IMR-90 (cell line): Measurements from ENCODE around the gene PLAAT4. TPM values are rescaled to one million over a fixed set of nuclear protein-coding genes. Genes with fewer than 3 reads are reported as not detected.
A peak's percentile ranks its signal among the peaks of the same experiment; 100 is the strongest.

Source experiments
- ATAC-seq: fragments of 200-7000 bp; cut with Tn5 transposase; 2 replicates; pipeline ENCODE4 v1.9.1; 2020; ENCODE audit warnings: low read depth, mild to moderate bottlenecking, moderate library complexity
- Bru-seq: library from RNA; stranded (reverse); fragments of 400-500 nt; gene quantifications from one replicate; lab custom pipeline; 2021; lab: Mats Ljungman, UMichigan
- BruChase-seq, 2 experiments: library from RNA; stranded (reverse); fragments of 400-500 nt; gene quantifications; one replicate each; lab custom pipeline; 2021; lab: Mats Ljungman, UMichigan
- BruUV-seq: library from RNA; stranded (reverse); fragments of 400-500 nt; replicated peaks from 2 replicates; lab custom pipeline; 2021; lab: Mats Ljungman, UMichigan
- CTCF ChIA-PET: fragments of 300-600 bp; formaldehyde crosslinking; extraction: SDS; loops from one replicate; lab custom pipeline; 2021; ENCODE audit warnings: antibody characterized with exemption; lab: Yijun Ruan, JAX
- POLR2A ChIA-PET: fragments of 300-600 bp; sonication (Branson Sonifier 250); formaldehyde crosslinking; loops from one replicate; lab custom pipeline; 2022; ENCODE audit warnings: antibody characterized with exemption; ENCODE audit not compliant: unreplicated experiment; lab: Charles Lee
- DNase-seq: peaks from one replicate; pipeline ENCODE4 v3.0.0; 2013
- H2AFZ ChIP-seq: replicated peaks from 2 replicates; pipeline ENCODE3; 2013; ENCODE audit warnings: low read length, mild to moderate bottlenecking; ENCODE audit not compliant: poor library complexity
- H2AK5ac ChIP-seq: 2 replicates; pipeline ENCODE4 v1.6.1; 2013; ENCODE audit warnings: low read depth, low read length, inconsistent platforms
- H2AK9ac ChIP-seq: replicated peaks from 2 replicates; pipeline ENCODE3; 2013; ENCODE audit warnings: mild to moderate bottlenecking, low read depth, low read length, moderate library complexity; ENCODE audit not compliant: poor library complexity
- H2BK120ac ChIP-seq: 2 replicates; pipeline ENCODE4 v1.6.1; 2013; ENCODE audit warnings: low read depth, low read length, inconsistent platforms
- H2BK15ac ChIP-seq: 3 replicates; pipeline ENCODE4 v1.6.1; 2013; ENCODE audit warnings: low read depth, low read length, inconsistent platforms
- H2BK20ac ChIP-seq: 2 replicates; pipeline ENCODE4 v1.6.1; 2013; ENCODE audit warnings: low read depth, mild to moderate bottlenecking, inconsistent platforms, low read length, moderate library complexity
- H2BK5ac ChIP-seq: 2 replicates; pipeline ENCODE4 v1.6.1; 2013; ENCODE audit warnings: mild to moderate bottlenecking, low read depth, low read length, inconsistent platforms; ENCODE audit not compliant: poor library complexity, severe bottlenecking
- H3K14ac ChIP-seq: replicated peaks from 2 replicates; pipeline ENCODE4 v1.6.1; 2013; ENCODE audit warnings: low read depth, low read length, inconsistent platforms
- H3K18ac ChIP-seq: 2 replicates; pipeline ENCODE4 v1.6.1; 2013; ENCODE audit warnings: low read depth, low read length, control low read depth
- H3K23ac ChIP-seq: 2 replicates; pipeline ENCODE4 v1.6.1; 2013; ENCODE audit warnings: low read depth, low read length, inconsistent platforms
- H3K27ac ChIP-seq: 2 replicates; pipeline ENCODE4 v1.5.1; 2013; ENCODE audit warnings: mild to moderate bottlenecking, control low read depth, low read length; ENCODE audit not compliant: insufficient read depth
- H3K27me3 ChIP-seq: 2 replicates; pipeline ENCODE4 v1.6.1; 2013; ENCODE audit warnings: low read length; ENCODE audit not compliant: control insufficient read depth, insufficient read depth
- H3K36me3 ChIP-seq: 2 replicates; pipeline ENCODE4 v1.6.1; 2013; ENCODE audit warnings: low read length, mixed read lengths; ENCODE audit not compliant: control insufficient read depth, insufficient read depth
- H3K4ac ChIP-seq: 2 replicates; pipeline ENCODE4 v1.6.1; 2013; ENCODE audit warnings: low read depth, low read length, inconsistent platforms
- H3K4me1 ChIP-seq: 2 replicates; pipeline ENCODE4 v1.6.1; 2013; ENCODE audit warnings: low read length, mixed read lengths; ENCODE audit not compliant: control insufficient read depth, insufficient read depth
- H3K4me2 ChIP-seq: 2 replicates; pipeline ENCODE4 v1.6.1; 2013; ENCODE audit warnings: low read depth, mild to moderate bottlenecking, control low read depth, low read length, moderate library complexity
- H3K4me3 ChIP-seq: 2 replicates; pipeline ENCODE4 v1.5.1; 2013; ENCODE audit warnings: low read depth, mild to moderate bottlenecking, control low read depth, low read length, moderate library complexity; ENCODE audit not compliant: insufficient read depth
- H3K56ac ChIP-seq: 2 replicates; pipeline ENCODE4 v1.6.1; 2013; ENCODE audit warnings: low read length, inconsistent platforms; ENCODE audit not compliant: insufficient read depth; ENCODE audit errors: extremely low read depth
- H3K79me1 ChIP-seq, 2 experiments: 2 replicates each; pipeline ENCODE4 v1.6.1; 2013; ENCODE audit warnings: low read length in 2 of 2, inconsistent platforms in 1 of 2, low read depth in 1 of 2
- H3K9ac ChIP-seq: 2 replicates; pipeline ENCODE4 v1.6.1; 2013; ENCODE audit warnings: low read depth, low read length, control low read depth
- H3K9me1 ChIP-seq: 2 replicates; pipeline ENCODE4 v1.6.1; 2013; ENCODE audit warnings: low read length, inconsistent platforms; ENCODE audit not compliant: insufficient read depth
- H3K9me3 ChIP-seq: 2 replicates; pipeline ENCODE4 v1.6.1; 2013; ENCODE audit warnings: low read length; ENCODE audit not compliant: control insufficient read depth, insufficient read depth
- H4K20me1 ChIP-seq: 2 replicates; pipeline ENCODE4 v1.6.1; 2013; ENCODE audit warnings: low read length, inconsistent platforms; ENCODE audit not compliant: insufficient read depth
- H4K5ac ChIP-seq: 2 replicates; pipeline ENCODE4 v1.6.1; 2013; ENCODE audit warnings: mild to moderate bottlenecking, low read depth, low read length, control low read depth
- H4K8ac ChIP-seq, 2 experiments: 2 replicates each; pipeline ENCODE4 v1.6.1; 2013; ENCODE audit warnings: low read depth in 2 of 2, low read length in 2 of 2, control low read depth in 1 of 2, inconsistent platforms in 1 of 2
- H4K91ac ChIP-seq: 2 replicates; pipeline ENCODE4 v1.6.1; 2013; ENCODE audit warnings: low read depth, low read length, inconsistent platforms; ENCODE audit not compliant: insufficient read depth
- FOS ChIP-seq: fragments of 150-350 bp; IDR thresholded peaks from 2 replicates; pipeline ENCODE4 v1.6.1; 2016; ENCODE audit warnings: low read depth, low read length
- MAFK ChIP-seq: IDR thresholded peaks from 2 replicates; pipeline ENCODE4 v1.6.1; 2012; ENCODE audit warnings: low read depth, low read length, improper control_type of control experiment
- RAD21 ChIP-seq: IDR thresholded peaks from 2 replicates; pipeline ENCODE4 v1.6.1; 2012; ENCODE audit warnings: low read length, improper control_type of control experiment
- WGBS, 2 experiments: methylation state at CpG; one replicate each; pipeline versions ENCODE4 v1.1.5 to v1.1.7; 2013; ENCODE audit warnings: missing lambda C conversion rate in 2 of 2; ENCODE audit not compliant: insufficient read length in 1 of 2; ENCODE audit errors: extremely low coverage in 2 of 2; 5-methylcytosine and 5-hydroxymethylcytosine counted together
- dilution Hi-C: fragments of 300-500 bp; cut with HindIII; formaldehyde crosslinking; loops from one replicate; pipeline ENCODE4 v1.14.3; 2018; ENCODE audit warnings: low sequenced_read_pairs; ENCODE audit not compliant: unreplicated experiment
- in situ Hi-C: fragments of 300-500 bp; cut with MboI; formaldehyde crosslinking; loops from 3 replicates; pipeline ENCODE4 v1.14.3; 2019; ENCODE audit warnings: low sequenced_read_pairs, inconsistent platforms, mixed read lengths
- intact Hi-C: fragments of 100-400 bp; cut with micrococcal nuclease; formaldehyde crosslinking; loops from 2 replicates; pipeline ENCODE4 v1.10.0; 2022
- long read RNA-seq: library from polyadenylated mRNA; unstranded; transcript quantifications from one replicate; pipeline ENCODE4 v2.0.0, GENCODE V29; 2021; ENCODE audit not compliant: unreplicated experiment
- polyA plus RNA-seq, 3 experiments: library from polyadenylated mRNA; depleted of rRNA; stranded (reverse); fragments of >200 nt; gene quantifications; 2 replicates each; pipeline ENCODE4 v1.2.3, GENCODE V29; 2012; ENCODE audit warnings: low replicate concordance in 1 of 3
- total RNA-seq: library from RNA; depleted of rRNA; stranded (reverse); fragments of >200 nt; gene quantifications from 2 replicates; pipeline ENCODE4 v1.2.3, GENCODE V29; 2012; rRNA removed

Gene PLAAT4
- total RNA-seq (0.18 TPM in 1 of 2 replicates, not detected in the other), polyA plus RNA-seq (2012; rRNA removed) (0.17 and 0.34 TPM in 2 replicates), Bru-seq, nascent RNA (percentile 24 among the genes with signal in this experiment), BruChase-seq, experiment 1, labeled RNA remaining after a 6-hour chase (percentile 21 among the genes with signal in this experiment), BruChase-seq, experiment 2, labeled RNA remaining after a 2-hour chase (percentile 15 among the genes with signal in this experiment)
- polyA plus RNA-seq (2012; cell fraction: cytosol; rRNA removed) = 1.3 and 1.4 TPM in 2 replicates
- 0.17 and 0.86 TPM in 2 replicates for polyA plus RNA-seq (2012; cell fraction: nucleus; rRNA removed; ENCODE audit: low replicate concordance)
- long read RNA-seq, partial matches to known transcripts = 0 of 2 reads
- long read RNA-seq, other reads (novel, unspliced or antisense) = 0 of 2 reads

- H4K20me1 ChIP-seq = no peaks in the 10 kb centered on the region
- ATAC-seq (peak; percentile 76), DNase-seq (peak; percentile 58)
- H4K91ac ChIP-seq = no peak within 1 kb of the TSS
- H3K4ac ChIP-seq = no peak within 1 kb of the TSS; the same call in 1 of the 2 replicates
- H3K9me3 ChIP-seq = no peaks in the 10 kb centered on the region
- no peak within 1 kb of the TSS for H2BK120ac ChIP-seq
- H3K9ac ChIP-seq = peak within 1 kb of the TSS; percentile 32; the same call in 1 of the 2 replicates
- in situ Hi-C loops (no loop called here), intact Hi-C loops (no loop called here), dilution Hi-C loops (no loop called here)
- H2BK5ac ChIP-seq = no peak within 1 kb of the TSS
- peak within 1 kb of the TSS; percentile 85 for H3K4me2 ChIP-seq
- WGBS, 2 experiments = 60% methylated on average over 3 of the region's 10 CpGs; no CpG with 5 or more reads in 1 of the 2 experiments
- H2AK5ac ChIP-seq = no peak within 1 kb of the TSS
- H3K23ac ChIP-seq = no peak within 1 kb of the TSS
- no peak within 1 kb of the TSS for H2BK15ac ChIP-seq
- H4K5ac ChIP-seq = peak within 1 kb of the TSS; percentile 64; the same call in 1 of the 2 replicates
- ChIA-PET POLR2A (interaction anchor here (0.6 kb wide), 1 partner anchor 13 kb away, joined by 3 read pairs; no protein-coding TSS in a partner anchor), CTCF (interaction anchor here (0.9 kb wide), 2 partner anchors 17 to 68 kb away, joined by 3 read pairs; no protein-coding TSS in a partner anchor)
- H3K36me3 ChIP-seq = no peaks in the 10 kb centered on the region
- H3K9me1 ChIP-seq = no peaks in the 10 kb centered on the region
- H3K27ac ChIP-seq = peak within 1 kb of the TSS; percentile 68; the same call in 1 of the 2 replicates
- H2AFZ ChIP-seq = peak within 1 kb of the TSS; percentile 76
- H3K14ac ChIP-seq = peak within 1 kb of the TSS; percentile 1; the same call in 1 of the 2 replicates
- H3K27me3 ChIP-seq = peaks cover 5% of the 10 kb centered on the region; the same call in 1 of the 2 replicates
- no peak within 1 kb of the TSS for H2AK9ac ChIP-seq
- TF ChIP-seq RAD21 (no peak), FOS (no peak), MAFK (no peak)
- H2BK20ac ChIP-seq = no peak within 1 kb of the TSS
- H3K18ac ChIP-seq = peak within 1 kb of the TSS; percentile 9; the same call in 1 of the 2 replicates
- H3K4me1 ChIP-seq = peaks cover 9% of the 10 kb centered on the region; the same call in 1 of the 2 replicates
- peak within 1 kb of the TSS in 1 of 2 experiments; percentile 67; a peak in 2 of 4 replicates for H4K8ac ChIP-seq
- no peaks in the 10 kb centered on the region for H3K79me1 ChIP-seq
- H3K56ac ChIP-seq = no peak within 1 kb of the TSS
- BruUV-seq = no TSS peak
- H3K4me3 ChIP-seq = peak within 1 kb of the TSS; percentile 18; the same call in 1 of the 2 replicates
Measured at GRCh38 chr11:63536669-63537292, at the start of gene PLAAT4. PLAAT4 (plus strand) TSS chr11:63536808; CDS start chr11:63536869, 61 bp downstream.
